ENCODE data around the gene LGALS3BP.

DNA sequence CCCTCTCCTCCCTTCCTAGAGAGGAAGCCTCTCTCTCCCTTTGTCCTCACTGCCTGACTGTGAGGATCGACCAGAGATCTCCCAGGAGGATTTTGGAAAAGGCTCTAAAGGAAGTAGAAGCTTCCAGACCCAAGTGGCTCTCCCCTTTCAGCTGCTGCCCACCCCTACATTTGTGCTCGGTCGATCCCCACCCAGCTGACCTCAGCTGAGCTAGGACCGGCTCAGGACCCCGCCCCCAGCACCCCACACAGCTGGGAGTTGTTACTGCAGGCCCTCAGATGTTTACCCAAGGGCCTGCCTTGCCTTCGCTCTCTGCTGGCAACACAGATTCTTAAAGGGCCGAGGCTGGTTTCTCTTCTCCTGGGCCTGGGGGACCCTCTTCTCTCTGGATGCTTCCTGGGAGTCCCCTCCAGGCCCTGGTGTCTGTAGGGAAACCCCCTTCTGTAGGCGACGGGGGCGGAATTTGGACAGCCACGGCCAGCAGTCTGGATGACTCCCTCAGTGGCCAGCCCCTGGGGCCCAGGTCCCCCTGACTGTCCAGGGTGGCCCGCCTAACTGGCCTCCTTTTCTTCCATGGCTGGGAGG lies 27.7 kb downstream of the LGALS3BP start:
- TF ChIP-seq CTCF (conservative IDR thresholded peaks at IDR 0.05): no peak
- TF ChIP-seq EZH2 (IDR thresholded peaks at IDR 0.05; ENCODE audit: low read depth): no peak

All from PC-9 (cell line).